HAP-1 (cell line): ENCODE data around the gene MAD2L2.
A peak's percentile ranks its signal among the peaks of the same experiment; 100 is the strongest.

Source experiments
- DNase-seq, 2 experiments: peaks; one replicate each; pipeline ENCODE4 v3.0.0-alpha.2; 2016 to 2020; ENCODE audit warnings: low spot score in 2 of 2
- H3K27me3 ChIP-seq: fragments of 250-450 bp; sonication (Bioruptor Pico); 2 replicates; pipeline ENCODE4 v1.5.1; 2020; ENCODE audit warnings: low read depth, mild to moderate bottlenecking, moderate library complexity
- H3K36me3 ChIP-seq: fragments of 250-450 bp; sonication (Bioruptor Pico); replicated peaks from 2 replicates; pipeline ENCODE4 v1.5.1; 2020; ENCODE audit warnings: mild to moderate bottlenecking
- H3K4me1 ChIP-seq: fragments of 250-450 bp; sonication (Bioruptor Pico); 2 replicates; pipeline ENCODE4 v1.5.1; 2020; ENCODE audit warnings: mild to moderate bottlenecking
- H3K4me3 ChIP-seq: fragments of 250-450 bp; sonication (Bioruptor Pico); 2 replicates; pipeline ENCODE4 v1.5.1; 2020; ENCODE audit warnings: mild to moderate bottlenecking, moderate library complexity
- H3K9me3 ChIP-seq: fragments of 250-450 bp; sonication (Bioruptor Pico); 2 replicates; pipeline ENCODE4 v1.5.1; 2020; ENCODE audit warnings: mild to moderate bottlenecking, moderate library complexity
- in situ Hi-C: fragments of 300-500 bp; cut with MboI; formaldehyde crosslinking; loops from 3 replicates; pipeline ENCODE4 v1.14.3; 2020; ENCODE audit warnings: low sequenced_read_pairs, inconsistent platforms, mixed read lengths

MAD2L2 gene

GRCh38 chr1:11714831-11715575 is 34.1 kb upstream of the MAD2L2 start:
- no peaks in the 10 kb centered on the region for H3K27me3 ChIP-seq
- no peak overlapping the region for H3K4me3 ChIP-seq
- H3K36me3 ChIP-seq = no peaks in the 10 kb centered on the region
- DNase-seq = no peak
- H3K4me1 ChIP-seq = peaks cover 5% of the 10 kb centered on the region; the same call in 1 of the 2 replicates
- no peaks in the 10 kb centered on the region for H3K9me3 ChIP-seq
- in situ Hi-C loops = loop anchor here (5.0 to 10.0 kb wide), 2 partner anchors 53 to 240 kb away; partner anchors contain the start of genes DISP3 and FBXO6

- H3K27me3 ChIP-seq = no peaks in the 10 kb centered on the region
- in situ Hi-C loops = loop anchor here (10.0 kb wide), 1 partner anchor 238 kb away; the partner anchor contains the start of gene DISP3
- no peaks in the 10 kb centered on the region for H3K9me3 ChIP-seq
- H3K36me3 ChIP-seq = no peaks in the 10 kb centered on the region
- H3K4me3 ChIP-seq = no peak overlapping the region
- H3K4me1 ChIP-seq = no peaks in the 10 kb centered on the region; the same call in 1 of the 2 replicates
- no peak for DNase-seq
These were observed 32.1 kb upstream of the MAD2L2 start for GRCh38 chr1:11713095-11713494.

DNA sequence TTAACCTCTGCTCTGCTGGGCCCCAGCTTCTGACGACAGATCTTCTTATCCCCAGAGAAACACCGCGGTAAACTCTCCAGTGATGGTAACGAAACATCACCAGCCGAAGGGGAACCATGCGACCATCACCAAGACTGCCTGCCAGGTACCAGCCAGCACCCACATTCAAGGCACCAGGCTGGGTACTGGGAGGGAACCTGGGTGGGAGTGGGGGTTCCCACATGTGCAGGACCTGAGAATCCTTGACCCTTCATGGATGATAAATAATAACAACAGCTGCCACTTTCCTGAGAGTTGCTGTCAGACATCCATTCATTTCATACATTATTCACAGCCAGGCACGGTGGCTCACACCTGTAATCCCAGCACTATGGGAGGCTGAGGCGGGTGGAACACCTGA is 31.3 kb upstream of the MAD2L2 start:
- no peaks in the 10 kb centered on the region for H3K27me3 ChIP-seq
- in situ Hi-C loops = loop anchor here (10.0 kb wide), 1 partner anchor 237 kb away; the partner anchor contains the start of gene DISP3

GRCh38 chr1:11711490-11711889 is 30.5 kb upstream of the MAD2L2 start:
- Histone ChIP-seq H3K4me1 (peaks cover 4% of the 10 kb centered on the region), H3K9me3 (no peaks in the 10 kb centered on the region), H3K4me3 (no peak overlapping the region), H3K27me3 (no peaks in the 10 kb centered on the region), H3K36me3 (no peaks in the 10 kb centered on the region)
- no peak for DNase-seq
- in situ Hi-C loops = loop anchor here (10.0 kb wide), 1 partner anchor 237 kb away; the partner anchor contains the start of gene DISP3

More for the DNA sequence above, 31.3 kb upstream of the MAD2L2 start:
- DNase-seq = no peak
- Histone ChIP-seq H3K9me3 (no peaks in the 10 kb centered on the region), H3K4me3 (no peak overlapping the region), H3K36me3 (no peaks in the 10 kb centered on the region), H3K4me1 (peaks cover 4% of the 10 kb centered on the region)

DNA sequence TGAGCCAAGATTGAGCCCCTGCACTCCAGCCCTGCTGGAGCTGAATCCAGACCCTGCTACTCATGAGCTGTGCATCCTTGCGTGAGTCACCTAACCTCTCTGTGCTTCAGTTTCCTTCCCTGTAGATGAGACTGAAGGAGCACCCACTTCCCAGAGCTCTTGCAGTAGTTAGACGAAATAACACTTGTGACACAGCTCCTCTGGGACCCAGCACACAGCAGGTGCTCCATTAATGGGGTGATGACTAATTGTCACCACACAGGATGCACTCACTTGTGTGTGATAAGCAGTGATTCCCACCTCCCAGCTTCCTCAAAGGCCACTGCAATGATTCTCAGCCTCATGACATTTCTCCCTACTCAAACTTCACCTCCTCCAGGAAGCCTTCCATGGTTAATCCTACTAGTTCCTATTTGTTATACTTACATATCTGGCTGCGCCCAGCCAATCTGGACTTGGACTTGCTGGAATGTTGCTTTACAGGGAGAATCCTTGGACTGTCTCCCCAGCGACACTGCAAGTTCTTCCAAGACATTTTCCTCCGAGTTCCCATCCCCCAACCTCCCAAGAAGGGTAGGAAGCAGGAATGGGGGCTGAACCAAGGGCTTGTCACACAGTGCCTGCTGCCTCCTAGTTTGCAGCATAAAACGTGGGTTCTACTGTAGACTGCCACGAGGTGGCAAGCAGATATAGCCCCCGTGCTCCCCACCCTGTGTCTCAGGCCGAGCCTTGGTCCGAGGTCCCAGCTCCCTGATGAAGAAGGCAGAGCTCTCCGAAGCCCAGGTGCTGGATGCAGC is 27.8 kb upstream of the MAD2L2 start:
- no peak overlapping the region for H3K4me3 ChIP-seq
- no peaks in the 10 kb centered on the region for H3K9me3 ChIP-seq
- H3K36me3 ChIP-seq = no peaks in the 10 kb centered on the region
- no peak for DNase-seq
- in situ Hi-C loops = no loop called here
- H3K27me3 ChIP-seq = no peaks in the 10 kb centered on the region
- H3K4me1 ChIP-seq = peaks cover 4% of the 10 kb centered on the region

DNA sequence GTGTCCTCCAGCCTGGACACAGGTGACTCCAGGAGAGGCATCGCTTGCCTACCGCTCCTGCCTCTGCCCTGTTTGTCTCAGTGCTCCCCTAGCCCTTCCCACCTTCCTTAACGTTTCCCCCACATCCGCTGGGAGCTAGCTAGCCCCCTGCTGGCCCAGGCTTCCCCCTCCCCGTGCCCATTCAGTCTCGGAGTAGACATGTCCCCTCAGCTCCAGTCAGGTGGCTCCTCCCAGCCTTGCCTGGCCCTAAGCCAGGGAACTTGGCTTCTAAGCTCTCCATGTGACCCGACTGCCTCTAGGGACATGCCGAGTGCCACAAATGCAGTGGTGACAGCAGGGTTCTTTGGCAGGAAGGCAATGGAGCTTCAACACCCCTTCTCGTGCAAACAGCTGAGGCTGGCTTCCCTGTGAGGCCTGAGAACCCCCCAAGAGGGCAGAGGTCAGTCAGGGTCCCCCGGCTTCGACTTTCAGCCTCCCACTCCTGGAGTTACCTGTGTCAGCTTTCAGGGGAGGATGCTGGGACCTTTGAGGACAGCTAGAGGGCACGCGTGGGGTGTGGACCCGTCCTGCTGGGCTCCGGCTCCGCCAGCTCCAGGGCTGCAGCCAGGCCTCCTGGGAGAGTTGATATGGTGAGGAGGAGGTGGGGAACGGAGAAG is 26.8 kb upstream of the MAD2L2 start:
- no peak overlapping the region for H3K4me3 ChIP-seq
- H3K9me3 ChIP-seq = no peaks in the 10 kb centered on the region
- no peaks in the 10 kb centered on the region for H3K36me3 ChIP-seq
- DNase-seq = peak; percentile 8 to 68
- H3K27me3 ChIP-seq = no peaks in the 10 kb centered on the region
- H3K4me1 ChIP-seq = peaks cover 4% of the 10 kb centered on the region
- in situ Hi-C loops = no loop called here

GRCh38 chr1:11706292-11706691 is 25.3 kb upstream of the MAD2L2 start:
- DNase-seq = no peak
- Histone ChIP-seq H3K36me3 (no peaks in the 10 kb centered on the region), H3K27me3 (no peaks in the 10 kb centered on the region), H3K4me3 (no peak overlapping the region), H3K4me1 (peaks cover 4% of the 10 kb centered on the region), H3K9me3 (no peaks in the 10 kb centered on the region)
- in situ Hi-C loops = no loop called here

- no peaks in the 10 kb centered on the region for H3K36me3 ChIP-seq
- H3K4me1 ChIP-seq = peaks cover 4% of the 10 kb centered on the region
- no peak for DNase-seq
- in situ Hi-C loops = no loop called here
- H3K4me3 ChIP-seq = no peak overlapping the region
- H3K9me3 ChIP-seq = no peaks in the 10 kb centered on the region
- H3K27me3 ChIP-seq = no peaks in the 10 kb centered on the region
These were observed 24.6 kb upstream of the MAD2L2 start for GRCh38 chr1:11705596-11705995.

- no peaks in the 10 kb centered on the region for H3K9me3 ChIP-seq
- H3K27me3 ChIP-seq = no peaks in the 10 kb centered on the region
- no peaks in the 10 kb centered on the region for H3K36me3 ChIP-seq
- H3K4me1 ChIP-seq = peaks cover 4% of the 10 kb centered on the region
- in situ Hi-C loops = no loop called here
- no peak overlapping the region for H3K4me3 ChIP-seq
- DNase-seq = no peak
These were observed 23.9 kb upstream of the MAD2L2 start for GRCh38 chr1:11704691-11705475.

DNA sequence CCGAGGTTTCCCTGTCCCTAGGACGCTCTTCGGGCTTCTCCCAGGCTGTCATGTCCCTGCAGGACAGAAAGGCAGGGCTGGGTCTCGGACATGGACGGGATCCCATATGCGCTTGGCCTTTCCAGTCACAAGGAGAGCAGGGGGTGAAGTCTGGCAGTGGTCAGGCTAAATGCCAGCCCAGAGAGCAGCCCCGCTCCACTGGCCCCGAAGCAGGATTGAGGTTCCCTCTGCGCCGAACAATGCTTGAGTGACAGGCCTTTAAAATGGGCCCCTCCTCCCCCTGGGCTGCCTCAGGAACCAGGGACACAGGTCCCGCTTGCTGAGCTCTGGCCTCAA is 23.2 kb upstream of the MAD2L2 start:
- no peak for DNase-seq
- Histone ChIP-seq H3K4me1 (peaks cover 4% of the 10 kb centered on the region), H3K27me3 (no peaks in the 10 kb centered on the region), H3K4me3 (no peak overlapping the region), H3K9me3 (no peaks in the 10 kb centered on the region), H3K36me3 (no peaks in the 10 kb centered on the region)
- in situ Hi-C loops = no loop called here

DNA sequence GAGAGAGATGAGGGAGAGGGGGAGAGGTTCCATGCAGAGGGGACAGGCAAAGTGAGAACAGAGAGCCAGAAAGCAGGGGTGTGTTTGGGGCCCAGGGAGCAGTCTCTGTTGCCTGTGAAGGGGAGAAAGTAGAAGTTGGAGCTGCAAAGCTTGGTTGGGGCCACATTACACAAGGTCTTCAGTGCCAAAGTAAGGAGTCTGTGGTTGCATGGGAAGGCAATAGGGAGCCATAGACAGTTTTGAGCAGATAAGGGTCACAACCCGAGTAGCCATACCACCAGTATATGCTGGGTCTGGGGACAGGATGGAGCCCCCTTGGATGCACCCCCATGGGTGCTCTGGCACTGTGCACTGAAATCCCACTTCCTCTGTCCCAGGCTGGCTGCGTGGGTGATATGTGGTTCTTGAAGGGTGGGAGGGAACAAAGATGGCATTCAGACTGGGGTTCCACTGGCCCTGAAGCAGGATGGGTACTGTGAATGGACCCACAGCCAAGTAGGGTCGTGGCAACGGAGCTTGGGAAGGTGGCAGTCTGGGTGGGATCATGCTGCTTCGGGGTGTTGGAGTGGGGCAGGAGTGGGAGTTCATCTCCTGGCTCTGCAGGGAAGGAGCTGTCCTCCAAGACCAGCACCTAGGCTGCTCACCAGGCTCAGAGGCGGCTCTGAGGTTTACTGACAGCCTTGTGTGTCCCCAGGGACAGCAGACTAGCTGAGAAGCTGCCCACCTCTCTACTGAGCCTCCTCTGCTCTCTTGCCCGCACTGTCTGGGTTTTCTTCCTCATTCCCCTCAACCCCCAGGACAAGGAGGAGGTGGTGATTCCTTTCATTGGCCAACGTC is 22.6 kb upstream of the MAD2L2 start:
- H3K4me3 ChIP-seq = no peak overlapping the region
- no peaks in the 10 kb centered on the region for H3K36me3 ChIP-seq
- no peaks in the 10 kb centered on the region for H3K9me3 ChIP-seq
- H3K27me3 ChIP-seq = no peaks in the 10 kb centered on the region
- no peak for DNase-seq
- peaks cover 4% of the 10 kb centered on the region for H3K4me1 ChIP-seq
- in situ Hi-C loops = no loop called here

DNA sequence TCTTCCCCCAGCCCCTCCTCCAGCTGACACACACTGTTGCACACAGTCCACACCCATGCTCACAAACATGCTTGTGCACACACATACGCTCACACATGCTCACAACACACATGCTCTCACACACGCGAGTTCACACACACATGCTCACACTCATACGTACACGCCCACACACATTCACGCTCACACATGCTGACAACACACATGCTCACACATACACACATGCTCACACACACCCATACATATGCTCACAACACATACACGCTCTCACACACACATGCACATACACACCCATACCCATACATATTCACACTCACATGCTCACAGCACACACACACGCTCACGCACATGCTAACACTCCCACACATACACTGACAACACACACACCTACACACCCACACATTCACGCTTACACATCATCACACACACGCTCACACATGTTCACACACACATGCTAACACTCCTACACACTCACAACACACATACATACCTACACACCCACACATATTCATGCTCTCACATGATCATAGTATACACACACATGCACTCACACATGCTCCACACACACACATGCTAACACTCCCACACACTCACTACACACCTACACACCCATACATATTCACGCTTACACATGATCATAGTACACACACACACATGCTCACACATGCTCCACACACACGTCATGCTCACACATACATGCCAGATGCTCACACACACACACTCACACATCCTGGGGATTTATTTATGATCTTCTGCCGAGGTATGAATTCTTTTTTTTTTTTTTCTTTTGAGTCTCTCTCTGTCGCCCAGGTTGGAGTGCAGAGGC is 21.2 kb upstream of the MAD2L2 start:
- H3K4me3 ChIP-seq = no peak overlapping the region
- H3K9me3 ChIP-seq = no peaks in the 10 kb centered on the region
- H3K4me1 ChIP-seq = no peaks in the 10 kb centered on the region
- no peaks in the 10 kb centered on the region for H3K36me3 ChIP-seq
- H3K27me3 ChIP-seq = no peaks in the 10 kb centered on the region
- in situ Hi-C loops = no loop called here
- DNase-seq = no peak
